T47D (cell line): Measurements from ENCODE around the gene MPV17.
"Not testable (repeated sequence)": the region's sequence is repeated elsewhere in the genome, so short reads cannot be mapped to it uniquely, and the experiment has no call there.

Source experiments
- DNase-seq, 2 experiments: peaks; one replicate each; pipeline versions ENCODE4 v3.0.0 to v3.0.0-alpha.2; 2011 to 2012; ENCODE audit warnings: low read depth in 1 of 2, low spot score in 1 of 2
- JUND ChIP-seq: IDR thresholded peaks from 2 replicates; pipeline ENCODE4 v1.6.1; 2012; ENCODE audit warnings: low read depth
- in situ Hi-C: cut with HindIII; loops from 2 replicates; pipeline ENCODE4 v1.10.0; 2016; ENCODE audit warnings: low sequenced_read_pairs, low pct_unique_long_range_greater_than_20kb

Gene MPV17

DNA sequence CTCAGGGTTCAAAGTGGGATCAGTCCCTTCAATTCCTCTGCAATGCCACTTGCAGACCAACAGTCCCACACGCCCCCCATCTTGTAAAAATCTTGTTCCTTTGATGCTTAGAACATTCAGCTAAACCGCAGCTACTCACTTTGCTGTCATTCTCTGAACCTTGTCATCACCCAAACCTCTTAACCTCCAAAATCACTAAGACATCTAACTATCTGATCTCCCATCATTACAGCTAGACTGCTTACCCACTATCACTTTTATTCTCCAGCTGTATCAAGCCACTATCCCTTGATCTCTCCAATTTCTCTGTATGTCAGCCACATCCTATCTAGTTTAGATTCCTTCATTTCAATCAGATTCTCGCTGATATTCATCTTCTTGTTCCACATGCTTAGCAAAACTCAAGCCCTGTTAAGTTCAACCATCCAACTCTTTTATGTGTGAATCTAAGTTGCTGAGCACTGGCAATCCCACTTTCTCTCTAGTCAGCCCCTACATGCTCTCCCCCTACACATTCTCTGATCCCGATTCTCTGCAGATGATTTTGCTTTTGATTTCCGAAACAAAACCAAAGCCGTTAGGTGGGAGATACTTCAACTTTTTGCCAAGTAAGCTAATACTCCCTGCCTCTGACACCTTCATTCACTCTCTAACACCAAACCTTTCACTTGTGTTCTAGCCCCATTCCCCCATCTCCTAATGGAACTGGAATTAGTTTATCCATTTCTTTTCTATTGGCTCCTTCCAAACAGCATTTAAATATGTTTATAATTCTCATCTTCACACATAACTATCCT, 29.1 kb upstream of the MPV17 start:
- no peak for TF ChIP-seq JUND
- DNase-seq: no peak
- in situ Hi-C loops: no loop called here

DNA sequence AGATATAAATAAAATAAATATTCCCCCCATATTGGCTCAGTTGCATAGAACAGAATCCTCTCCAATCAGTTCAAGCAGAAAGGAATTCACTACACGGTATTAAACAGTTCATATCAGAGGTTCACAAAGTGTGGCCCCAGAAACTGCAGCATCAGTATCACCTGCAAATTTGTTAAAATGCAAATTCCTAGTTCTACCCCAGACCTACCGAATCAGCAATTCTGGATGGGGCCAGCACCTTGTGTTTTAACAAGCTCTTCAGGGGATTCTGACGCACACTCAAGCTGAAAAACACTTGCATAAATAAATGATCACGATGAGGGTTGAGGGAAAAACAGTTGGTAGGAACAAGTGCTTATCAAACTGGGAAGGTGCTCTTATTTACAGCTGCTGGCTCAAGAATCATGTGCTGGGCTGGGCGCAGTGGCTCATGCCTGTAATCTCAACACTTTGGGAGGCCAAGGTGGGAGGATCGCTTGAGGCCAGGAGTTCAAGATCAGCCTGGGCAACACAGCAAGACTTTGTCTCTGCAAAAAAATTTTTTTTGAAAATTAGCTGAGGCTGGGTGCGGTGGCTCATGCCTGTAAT, 27.3 kb upstream of the MPV17 start:
- in situ Hi-C loops: no loop called here
- no peak for TF ChIP-seq JUND
- DNase-seq: no peak

DNA sequence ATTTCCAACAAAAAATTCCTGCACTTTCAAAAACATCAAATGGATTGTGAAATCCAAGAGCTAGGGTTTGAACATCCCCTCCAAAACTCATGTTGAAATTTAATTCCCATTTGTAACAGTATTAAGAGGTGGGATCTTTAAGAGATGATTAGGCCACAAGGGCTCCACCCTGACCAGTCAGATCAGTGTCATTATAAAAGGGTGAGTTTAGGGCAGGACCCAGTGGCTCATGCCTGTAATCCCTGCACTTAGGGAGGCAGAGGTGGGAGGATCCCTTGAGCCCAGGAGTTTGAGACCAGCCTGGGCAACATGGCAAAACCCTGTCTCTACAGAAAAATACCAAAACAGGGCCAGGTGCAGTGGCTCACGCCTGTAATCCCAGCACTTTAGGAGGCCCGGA, 24.7 kb upstream of the MPV17 start:
- TF ChIP-seq JUND: no peak
- in situ Hi-C loops: no loop called here
- no peak for DNase-seq

DNA sequence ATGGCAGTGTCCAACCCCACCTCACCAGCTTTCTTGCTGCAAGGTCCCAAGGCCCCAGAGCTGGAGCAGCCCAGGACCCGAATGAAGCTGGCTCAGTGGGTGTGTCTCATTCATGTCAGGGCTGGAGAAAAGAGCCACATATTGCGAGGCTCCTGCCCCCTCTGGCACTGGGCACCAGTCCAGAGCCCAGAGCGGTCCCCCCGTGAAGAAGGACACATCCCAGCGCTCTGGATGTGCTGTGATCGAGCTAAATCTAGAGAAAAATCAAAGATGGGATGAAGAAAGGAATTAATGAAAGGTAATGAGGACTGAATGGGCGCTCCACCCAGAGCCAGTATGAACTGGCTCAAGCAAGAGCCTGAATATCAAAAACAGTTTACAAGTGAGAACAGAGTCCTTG, 13.3 kb upstream of the MPV17 start:
- in situ Hi-C loops: no loop called here
- TF ChIP-seq JUND: no peak
- DNase-seq: no peak

DNA sequence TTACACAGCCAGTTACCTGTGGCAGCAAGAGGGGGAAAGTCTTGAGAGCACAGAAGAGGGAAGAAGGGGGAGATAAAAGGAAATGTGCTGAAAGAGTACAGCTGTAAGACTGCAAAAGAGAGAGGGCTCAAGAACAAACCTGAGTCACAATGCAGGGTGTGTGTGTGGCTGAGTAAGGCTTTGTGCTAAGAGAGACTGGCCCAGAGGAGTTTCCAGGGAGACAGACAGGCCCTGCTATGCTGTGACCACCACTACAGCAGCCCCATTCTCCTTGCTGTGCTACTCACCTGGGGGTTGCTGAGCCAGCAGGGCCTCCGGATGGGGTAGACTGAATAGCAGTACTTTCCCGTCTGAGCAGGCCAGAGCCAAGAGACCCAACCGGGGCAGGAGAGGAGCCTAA, 12.4 kb upstream of the MPV17 start:
- TF ChIP-seq JUND: no peak
- in situ Hi-C loops: no loop called here
- DNase-seq: no peak

DNA sequence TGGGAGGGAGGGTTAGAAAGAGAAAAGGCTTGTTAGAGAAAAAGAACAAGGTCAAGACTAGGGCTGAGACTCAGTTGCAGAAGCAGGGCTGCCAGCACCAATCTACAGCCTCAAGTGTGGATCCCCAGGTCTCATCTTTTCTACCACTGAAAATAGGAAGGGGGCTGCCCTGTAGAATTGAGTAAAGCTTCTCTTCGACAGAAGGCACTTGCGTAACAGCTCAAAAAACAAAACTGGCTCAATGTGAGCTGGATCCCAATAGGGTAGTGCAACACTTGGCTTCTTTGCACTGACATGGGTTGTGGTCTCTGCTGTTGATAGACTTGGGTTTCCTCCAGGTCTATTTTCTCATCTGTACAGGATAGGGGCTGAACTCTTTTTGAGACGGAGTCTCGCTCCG, 1.8 kb upstream of the MPV17 start:
- no peak for TF ChIP-seq JUND
- DNase-seq: no peak
- in situ Hi-C loops: no loop called here

DNA sequence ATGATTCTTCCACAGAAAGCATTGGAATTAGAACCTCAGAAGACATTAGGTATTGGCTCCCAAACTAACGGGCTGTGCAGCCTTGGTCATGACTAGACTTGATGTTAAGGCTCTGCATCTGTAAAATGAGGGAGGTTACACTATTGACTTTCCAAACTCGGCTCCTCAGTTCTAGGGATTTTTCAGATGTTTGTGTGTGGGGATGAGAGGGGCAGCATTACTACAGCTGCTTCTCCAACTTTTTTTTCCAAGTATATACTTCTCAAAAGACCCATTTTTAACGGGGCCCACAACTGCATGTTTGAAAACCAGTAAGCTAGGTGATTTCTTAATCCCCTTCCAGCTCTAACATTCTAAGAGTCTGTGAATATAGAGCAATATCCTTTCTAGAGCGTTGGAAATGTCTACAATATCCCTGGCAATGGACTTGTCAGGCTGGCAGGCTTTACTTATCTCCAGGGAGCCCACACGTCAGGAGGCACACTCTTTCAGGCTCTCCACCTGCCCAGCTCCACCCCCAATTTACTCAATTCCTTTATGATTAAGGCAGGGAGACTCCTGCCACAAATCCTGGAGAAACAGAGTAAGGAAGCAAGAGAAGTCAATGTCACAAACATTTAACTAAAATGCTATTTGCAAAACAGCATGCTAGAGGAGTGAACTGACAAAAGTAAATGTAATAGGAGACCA, 844 bp upstream of the MPV17 start:
- in situ Hi-C loops: no loop called here

DNA sequence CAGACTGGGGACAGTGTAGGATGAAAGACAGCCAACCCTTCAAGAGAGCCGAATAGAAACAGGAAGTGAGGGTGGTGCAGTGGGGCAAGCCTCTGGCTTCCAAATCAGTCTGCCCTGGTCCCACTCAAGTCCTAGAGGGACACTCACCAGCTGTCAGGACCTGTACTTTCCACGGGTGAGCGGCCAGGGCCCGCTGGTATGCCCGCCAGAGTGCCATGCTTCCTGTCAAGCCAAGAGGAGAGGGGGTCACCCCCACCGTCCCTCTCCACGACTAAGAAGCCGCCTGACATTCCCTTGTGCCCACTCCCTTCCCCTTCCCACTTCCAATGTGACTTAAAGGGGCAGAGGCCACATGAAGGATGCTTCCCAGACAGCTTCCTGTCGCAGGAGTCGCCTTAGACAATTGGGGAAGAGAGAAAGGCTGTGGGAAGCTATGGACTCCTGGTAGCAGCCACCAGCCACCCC, 564 bp downstream of the MPV17 start:
- DNase-seq: no peak
- no peak for TF ChIP-seq JUND
- in situ Hi-C loops: no loop called here

More for the DNA sequence above, 844 bp upstream of the MPV17 start:
- no peak for DNase-seq
- no peak for TF ChIP-seq JUND

DNA sequence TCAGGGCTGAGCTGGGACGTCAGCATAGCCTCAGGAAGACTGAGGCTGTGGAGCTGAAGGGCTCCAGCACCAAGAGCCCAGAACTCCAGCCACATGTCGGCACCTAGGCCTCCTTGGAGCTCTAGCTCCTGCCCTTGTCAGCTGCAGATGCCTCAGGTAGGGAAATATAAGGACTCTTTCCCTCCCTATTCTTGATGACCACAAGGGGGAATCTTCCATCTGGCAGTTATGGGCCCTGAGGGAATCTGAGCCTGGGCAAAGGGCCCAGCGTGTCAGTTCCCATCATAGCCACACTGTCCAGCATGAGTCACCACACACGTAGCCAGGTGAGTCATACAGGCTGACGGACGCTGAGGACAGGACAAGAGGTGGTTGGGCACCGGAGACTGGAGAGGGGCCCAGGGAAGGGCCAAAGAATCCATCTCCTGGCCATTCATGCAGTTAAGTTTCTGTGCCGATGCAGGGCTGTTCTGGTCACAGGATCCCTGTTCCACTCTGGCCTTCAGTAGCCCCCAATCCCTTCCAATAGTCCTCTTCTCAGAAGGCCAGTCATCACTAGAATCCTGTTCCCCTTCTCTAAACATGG, 1.8 kb downstream of the MPV17 start:
- TF ChIP-seq JUND: peak; percentile 70; the same call in 1 of the 2 replicates
- DNase-seq: peak; percentile 35 to 93
- in situ Hi-C loops: no loop called here

DNA sequence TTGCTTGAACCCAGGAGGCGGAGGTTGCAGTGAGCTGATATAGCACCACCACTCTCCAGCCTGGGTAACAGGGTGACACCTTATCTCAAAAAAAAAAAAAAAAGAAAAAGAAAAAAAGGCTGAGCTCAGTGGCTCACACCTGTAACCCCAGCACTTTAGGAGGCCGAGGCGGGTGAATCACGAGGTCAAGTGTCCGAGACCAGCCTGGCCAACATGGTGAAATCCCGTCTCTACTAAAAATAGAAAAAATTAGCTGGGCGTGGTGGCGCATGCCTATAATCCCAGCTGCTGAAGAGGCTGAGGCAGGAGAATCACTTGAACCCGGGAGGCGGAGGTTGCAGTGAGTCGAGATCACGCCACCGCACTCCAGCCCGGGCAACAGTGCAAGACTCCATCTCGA, 3.1 kb downstream of the MPV17 start:
- in situ Hi-C loops, DNase-seq: not testable (repeated sequence)

DNA sequence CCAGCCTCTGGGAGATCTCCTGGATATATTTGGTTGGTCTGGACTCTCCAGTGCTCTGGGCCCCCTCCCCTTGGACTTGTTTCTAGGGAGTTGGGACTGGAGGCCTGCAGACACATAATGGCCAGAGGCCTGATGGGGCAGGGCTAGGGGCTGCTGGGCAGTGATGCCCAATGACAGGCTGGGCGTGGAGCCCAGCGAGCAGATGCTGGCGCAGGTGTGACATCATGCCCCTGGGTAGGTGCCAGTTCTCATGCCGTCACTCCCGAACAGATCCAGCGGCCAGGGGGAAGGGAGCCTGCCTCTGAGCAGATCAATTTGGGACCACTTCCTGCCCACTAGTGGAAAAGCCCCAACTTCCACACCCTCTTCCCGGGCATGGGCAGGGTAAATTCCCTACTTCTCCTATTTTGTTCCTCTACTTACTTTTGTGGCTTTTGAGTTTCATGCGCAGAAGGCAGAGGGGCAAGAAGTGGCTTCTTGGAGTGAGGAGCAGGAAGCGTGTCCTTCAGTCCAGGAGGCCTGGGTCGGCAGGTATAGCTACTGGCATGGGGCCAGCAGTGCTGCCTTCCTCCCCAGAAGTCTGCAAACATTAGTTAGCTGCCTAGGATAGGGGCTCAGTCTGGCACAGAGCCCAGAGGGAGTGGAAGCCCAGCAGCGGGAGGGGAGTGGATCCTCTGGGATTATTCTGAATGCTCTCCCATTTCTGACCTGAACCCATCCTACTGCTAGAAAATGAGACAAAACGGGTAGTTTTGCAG, 6.1 kb downstream of the MPV17 start:
- no peak for TF ChIP-seq JUND
- in situ Hi-C loops: no loop called here
- DNase-seq: no peak

DNA sequence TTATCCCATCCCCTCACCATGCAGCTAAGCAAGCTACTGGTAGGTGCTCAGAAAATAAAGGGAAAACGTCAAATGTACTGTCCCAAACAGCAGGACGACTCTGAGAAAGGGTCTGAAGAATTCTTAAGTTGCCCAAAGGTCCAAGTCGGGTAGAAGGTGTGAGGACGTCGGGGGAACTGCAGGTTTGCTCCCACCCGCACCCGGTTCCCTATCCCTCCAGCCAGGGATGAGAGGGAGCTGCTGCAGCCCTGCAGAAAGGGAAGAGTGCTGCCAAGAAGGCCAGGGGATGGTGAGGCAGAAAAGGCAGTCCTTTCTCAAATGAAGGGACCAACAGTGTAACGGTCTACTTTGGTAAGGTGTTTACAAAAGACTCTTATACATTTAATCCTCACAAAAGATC, 7.8 kb downstream of the MPV17 start:
- TF ChIP-seq JUND: no peak
- no peak for DNase-seq
- in situ Hi-C loops: no loop called here

DNA sequence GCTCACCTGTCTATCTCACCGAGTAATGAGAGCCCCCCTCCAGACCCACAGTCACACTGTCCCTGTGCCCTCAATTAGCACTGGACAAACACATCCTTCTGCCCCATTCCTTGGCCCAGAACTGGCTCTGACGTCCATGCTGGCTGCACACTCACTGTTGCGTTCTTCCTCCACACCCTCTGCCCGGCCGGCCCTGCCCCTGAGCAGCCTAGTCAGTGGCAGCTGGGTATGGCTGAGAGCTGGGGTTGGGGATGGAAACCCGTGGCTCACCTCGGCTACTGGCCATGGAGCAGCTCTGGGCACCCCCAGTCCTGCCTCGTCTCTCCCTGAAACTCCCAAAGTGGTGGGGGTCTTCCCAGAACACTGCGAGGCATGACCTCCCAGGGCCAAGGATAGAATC, 8.2 kb downstream of the MPV17 start:
- no peak for DNase-seq
- in situ Hi-C loops: no loop called here
- TF ChIP-seq JUND: no peak
